ENCODE measurements around the gene HMCN2.

The HMCN2 gene

DNA sequence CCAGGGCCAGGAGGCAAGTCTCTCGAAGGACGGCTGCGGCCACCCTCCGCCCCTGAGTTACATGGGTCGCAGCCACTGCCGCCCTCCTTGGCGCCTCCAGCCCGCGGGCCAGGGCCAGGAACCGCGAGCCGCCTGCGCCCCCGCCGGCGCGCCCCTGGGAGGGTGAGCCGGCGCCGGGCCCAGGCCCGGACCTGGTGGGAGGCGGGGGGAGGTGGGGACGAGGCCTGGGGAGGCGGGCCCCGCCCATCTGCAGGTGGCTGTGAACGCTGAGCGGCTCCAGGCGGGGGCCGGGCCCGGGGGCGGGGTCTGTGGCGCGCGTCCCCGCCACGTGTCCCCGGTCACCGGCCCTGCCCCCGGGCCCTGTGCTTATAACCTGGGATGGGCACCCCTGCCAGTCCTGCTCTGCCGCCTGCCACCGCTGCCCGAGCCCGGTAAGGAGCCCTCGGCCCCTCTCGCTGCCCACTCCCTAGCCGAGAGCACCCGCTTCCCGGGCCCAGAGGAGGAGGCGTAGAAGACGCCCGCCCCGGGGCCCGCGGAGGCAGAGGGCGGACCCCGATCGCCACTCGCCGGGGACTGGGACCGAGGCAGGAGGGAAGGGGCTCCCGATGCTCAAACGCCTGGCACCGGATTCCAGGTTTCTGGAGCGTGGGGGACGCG lies 179.1 kb downstream of the HMCN2 start, which contains the start of gene ASS1:
Gene ASS1, plus strand, starts transcription at position 397 of the 657 bp plus-strand sequence. CDS start 7,268 bp downstream, outside the sequence.
- in situ Hi-C loops (cut with MboI; ENCODE audit: low sequenced_read_pairs): no loop called here

DNA sequence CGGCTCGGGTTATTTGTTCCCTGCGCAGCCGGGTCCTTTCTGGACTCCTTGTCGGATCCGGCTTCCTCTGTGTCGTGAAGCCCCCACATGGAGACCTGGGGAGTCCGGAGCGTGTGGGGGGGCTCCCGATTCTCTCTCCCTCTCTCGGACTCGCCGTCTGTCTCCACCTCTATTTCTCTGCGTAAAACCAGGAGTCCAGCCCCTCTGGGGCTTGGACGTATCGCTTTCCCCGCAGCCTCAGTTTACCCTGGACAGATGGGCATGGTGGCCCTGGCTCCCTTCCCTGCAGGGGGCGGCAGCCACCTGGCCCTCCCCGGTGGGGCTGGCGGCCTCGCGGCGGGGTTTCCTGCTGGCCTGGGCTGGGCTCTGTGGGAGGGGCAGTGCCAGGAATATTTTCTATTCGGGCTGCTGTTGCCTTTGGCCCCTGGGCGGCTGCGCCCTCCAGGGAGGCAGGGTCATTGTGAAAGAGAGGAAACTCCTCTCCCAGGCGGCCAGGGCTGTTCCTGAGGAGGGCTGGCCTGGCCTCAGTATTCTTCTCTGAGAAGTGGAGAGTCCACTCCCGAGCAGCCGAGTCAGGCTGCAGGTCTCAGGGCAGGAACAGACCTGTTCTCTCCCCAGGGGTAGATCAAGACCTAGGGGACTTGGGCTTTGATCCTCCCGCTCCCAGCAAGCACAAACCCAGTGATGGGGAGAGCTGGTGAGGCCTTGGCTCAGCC lies 179.9 kb downstream of the HMCN2 start:
- in situ Hi-C loops (cut with MboI; ENCODE audit: low sequenced_read_pairs): no loop called here

DNA sequence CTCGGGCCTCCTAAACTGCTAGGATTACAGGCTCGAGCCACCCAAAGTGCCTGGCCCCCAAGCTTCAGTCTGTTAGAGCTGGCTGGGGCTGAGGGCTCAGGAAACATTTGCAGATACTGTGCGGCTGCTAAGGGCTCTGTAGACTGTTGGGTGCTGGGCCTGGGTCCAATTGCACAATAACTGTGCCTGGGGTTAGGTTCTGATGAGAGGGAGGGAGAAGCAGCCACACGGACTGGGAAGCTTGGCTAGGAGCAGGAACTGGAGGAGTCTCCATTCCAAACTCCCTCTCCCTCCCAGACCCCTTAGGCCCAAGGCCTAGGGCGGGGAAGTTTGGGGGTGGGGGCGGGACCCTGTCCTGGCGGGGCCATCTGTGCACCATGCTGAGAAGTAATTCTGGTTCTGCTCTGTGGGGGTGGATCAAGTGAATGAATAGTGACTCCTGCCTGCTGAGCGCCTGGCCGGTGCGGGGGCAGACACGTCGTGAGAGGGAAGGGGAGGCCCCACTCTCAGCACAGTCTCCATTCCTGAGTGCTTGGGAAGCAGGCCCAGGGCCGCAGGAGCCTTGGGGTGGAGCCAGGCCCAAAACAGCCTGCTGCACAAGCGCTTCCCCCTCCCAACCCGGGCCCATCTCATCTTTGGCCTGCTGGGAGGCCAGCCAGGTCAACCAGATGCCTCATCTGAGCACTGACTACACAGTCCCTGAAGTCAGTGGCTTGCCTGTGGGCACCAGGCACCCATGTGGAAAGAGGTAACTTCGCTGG lies 180.7 kb downstream of the HMCN2 start:
- in situ Hi-C loops (cut with MboI; ENCODE audit: low sequenced_read_pairs): no loop called here

DNA sequence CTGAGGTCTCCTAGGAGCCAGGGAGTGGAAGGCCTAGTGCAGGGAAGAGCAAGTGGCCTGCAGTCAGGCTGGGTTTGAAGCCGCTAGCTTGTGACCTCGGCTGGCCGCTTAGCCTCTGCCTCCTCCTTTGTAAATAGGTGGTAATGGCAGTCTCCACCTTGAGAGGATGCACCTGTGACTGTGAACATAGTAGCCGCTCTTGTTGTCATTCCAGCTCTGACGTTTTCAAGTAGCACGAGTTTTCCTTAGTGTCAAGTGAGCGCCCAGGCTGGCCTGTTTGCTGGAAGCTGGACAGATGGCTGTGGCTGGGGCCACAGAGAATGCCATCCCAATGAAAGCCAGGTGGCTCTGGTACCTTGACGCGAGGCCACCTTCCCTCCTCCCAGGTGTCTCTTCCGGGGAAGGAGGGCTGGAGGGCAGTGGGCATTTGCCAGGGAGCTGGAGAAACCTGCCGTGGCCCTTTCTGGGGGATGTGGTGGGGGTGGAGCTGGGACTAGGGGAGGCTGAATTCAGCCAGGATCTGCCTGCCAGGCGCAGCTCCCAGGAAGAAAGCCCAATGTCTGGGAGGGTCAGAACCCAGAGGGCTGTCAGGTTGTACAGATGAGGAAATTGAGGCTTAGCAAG lies 181.7 kb downstream of the HMCN2 start:
- in situ Hi-C loops (cut with MboI; ENCODE audit: low sequenced_read_pairs): no loop called here

DNA sequence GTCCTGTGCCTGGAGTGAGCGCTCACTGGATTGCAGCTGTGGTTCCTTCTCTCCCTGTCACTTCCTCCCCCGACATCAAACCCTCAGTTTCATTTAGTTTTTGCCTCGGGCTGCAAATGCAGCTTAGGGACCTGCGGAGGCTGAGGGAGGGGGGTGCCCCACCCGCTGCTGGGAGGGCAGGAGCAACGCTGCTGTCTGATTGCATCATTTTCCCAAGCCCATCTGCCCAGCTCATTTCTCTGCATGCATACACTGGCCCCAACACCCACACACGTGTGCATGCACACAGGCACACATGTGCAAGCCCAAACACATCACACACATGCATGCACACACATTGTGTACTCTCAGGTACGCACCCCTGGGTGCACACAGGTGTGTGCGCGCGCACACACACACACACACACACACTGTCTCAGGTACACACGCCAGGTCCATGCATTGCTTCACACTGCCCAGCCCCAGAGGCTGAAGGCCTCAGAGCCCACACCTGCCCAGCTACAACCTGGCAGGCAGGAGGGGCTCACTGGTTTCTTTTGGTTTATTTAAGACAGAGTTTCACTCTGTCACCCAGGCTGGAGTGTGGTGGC lies 182.6 kb downstream of the HMCN2 start:
- in situ Hi-C loops (cut with MboI; ENCODE audit: low sequenced_read_pairs): no loop called here

DNA sequence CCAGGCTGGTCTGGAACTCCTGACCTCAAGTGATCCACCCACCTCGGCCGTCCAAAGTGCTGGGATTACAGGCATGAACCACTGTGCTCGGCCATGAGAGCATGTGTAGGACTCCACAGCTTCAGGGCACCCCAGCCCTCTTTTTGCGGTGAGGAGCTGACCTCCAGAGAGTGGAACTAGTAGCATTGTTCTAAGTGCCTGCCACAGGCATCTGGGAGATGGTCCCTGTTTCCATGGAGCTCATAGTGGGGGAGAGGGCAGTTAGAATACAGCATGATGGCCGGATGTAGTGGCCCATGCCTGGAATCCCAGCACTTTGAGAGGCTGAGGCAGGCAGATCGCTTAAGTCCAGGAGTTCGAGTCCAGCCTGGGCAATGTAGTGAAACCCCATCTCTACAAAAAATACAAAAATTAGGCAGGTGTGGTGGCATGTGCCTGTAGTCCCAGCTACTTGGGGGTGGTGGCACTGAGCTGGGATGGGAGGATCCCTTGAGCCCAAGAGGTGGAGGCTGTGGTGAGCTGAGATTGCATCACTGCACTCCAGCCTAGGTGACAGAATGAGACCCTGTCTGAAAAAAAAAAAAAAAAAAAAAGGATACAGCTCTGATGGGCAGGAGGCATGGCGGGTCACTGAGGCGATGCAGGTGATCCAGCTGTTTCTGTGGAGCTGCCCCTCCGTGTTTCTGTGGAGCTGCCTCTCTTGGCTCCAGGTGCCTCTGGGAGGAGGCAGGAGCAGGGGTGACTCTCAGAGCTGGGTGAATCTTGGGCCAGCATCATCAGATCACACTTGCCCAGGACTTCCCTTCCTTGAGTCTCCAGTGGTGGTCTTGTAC lies 183.4 kb downstream of the HMCN2 start:
- in situ Hi-C loops (cut with MboI; ENCODE audit: low sequenced_read_pairs): no loop called here

DNA sequence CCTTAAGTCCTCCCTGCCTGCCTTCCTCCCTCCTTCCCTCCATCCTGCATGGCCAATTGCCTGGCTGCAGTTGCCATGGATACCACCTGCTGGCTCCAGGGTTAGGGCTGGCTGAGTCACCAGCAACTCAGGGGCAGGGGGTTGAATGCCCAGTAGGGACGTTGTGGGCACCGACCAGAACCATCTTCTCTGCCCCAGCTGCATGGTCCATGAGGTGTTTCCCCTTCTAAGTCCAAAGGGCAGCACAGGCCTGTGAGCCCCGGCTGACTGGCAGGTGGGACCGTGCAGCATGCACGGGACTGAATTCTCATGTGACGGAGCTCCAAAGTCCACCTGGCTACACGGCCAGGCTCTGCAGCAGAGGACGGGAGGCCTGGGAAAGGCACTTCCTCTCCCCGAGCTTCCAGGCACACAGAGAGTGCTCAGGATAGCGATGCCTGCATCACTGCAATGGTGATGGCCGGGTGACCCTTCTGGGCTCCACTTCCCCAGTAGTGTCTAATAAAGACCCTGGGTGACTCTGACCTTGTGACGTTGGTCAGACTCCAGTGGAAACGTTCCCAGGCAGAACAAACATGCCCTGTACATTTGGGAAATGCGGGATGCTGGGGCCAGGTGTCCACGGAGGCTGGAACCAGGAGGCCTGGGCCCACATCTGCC lies 184.9 kb downstream of the HMCN2 start:
- in situ Hi-C loops (cut with MboI; ENCODE audit: low sequenced_read_pairs): loop anchor here (25.0 kb wide), 1 partner anchor 237 kb away; the partner anchor contains the start of gene EXOSC2

DNA sequence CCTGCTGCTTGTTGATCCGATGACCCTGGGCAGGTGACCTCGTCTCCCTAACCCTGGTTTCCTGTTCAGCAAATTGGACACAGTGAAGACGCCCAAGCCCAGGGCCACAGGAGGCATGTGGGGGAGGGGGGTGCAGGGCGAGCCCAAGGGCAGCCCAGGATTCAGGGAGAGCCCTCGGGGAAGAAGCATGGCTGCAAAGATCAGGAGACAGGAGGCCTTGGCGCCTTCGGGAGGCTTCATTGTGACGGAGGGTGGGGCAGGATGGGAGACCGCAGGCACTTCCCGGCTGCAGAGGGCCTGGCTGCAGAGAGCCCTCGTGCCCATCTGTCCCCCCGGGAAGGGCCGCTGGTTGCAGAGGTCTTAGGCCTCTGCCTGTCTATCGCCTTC lies 185.4 kb downstream of the HMCN2 start:
- in situ Hi-C loops (cut with MboI; ENCODE audit: low sequenced_read_pairs): loop anchor here (25.0 kb wide), 1 partner anchor 236 kb away; the partner anchor contains the start of gene EXOSC2

DNA sequence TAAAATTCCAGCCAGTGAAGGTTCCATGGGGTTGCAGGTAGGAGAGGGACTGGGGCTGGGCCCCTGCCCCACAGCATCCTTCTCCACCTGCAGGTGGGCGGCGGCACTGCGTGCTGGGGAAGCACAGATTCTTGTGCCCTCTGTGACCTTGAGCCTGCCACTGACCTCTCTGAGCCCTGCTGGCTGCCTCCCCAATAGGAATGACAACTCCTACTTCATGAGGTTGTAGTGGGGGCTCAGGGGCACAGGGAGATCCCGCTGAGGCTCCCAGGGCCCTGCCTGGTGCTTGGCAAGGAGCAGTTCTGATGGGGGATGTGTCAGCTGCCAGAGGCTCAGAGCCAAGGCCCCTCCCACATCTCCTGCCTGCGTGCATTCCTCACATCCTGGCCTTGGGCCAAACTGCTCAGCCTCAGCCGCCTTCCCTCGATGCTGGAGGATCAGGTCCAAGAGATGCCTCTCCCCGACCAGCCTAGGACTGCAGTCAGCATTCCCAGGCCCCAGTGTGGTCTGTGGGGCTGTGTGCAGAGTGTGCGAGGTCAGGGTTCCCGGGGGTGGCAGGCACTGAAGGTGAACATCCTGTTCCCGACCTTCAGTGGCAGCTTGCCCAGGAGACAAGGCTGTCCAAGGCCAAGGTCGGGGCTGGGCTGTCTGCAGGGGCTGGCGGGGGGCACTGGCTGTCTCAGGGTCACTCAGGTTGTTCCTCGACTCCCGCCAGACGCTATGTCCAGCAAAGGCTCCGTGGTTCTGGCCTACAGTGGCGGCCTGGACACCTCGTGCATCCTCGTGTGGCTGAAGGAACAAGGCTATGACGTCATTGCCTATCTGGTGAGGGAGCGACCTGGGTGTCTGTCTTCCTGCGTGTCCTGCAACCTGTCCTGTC lies 186.2 kb downstream of the HMCN2 start:
- in situ Hi-C loops (cut with MboI; ENCODE audit: low sequenced_read_pairs): loop anchor here (25.0 kb wide), 1 partner anchor 236 kb away; the partner anchor contains the start of gene EXOSC2

DNA sequence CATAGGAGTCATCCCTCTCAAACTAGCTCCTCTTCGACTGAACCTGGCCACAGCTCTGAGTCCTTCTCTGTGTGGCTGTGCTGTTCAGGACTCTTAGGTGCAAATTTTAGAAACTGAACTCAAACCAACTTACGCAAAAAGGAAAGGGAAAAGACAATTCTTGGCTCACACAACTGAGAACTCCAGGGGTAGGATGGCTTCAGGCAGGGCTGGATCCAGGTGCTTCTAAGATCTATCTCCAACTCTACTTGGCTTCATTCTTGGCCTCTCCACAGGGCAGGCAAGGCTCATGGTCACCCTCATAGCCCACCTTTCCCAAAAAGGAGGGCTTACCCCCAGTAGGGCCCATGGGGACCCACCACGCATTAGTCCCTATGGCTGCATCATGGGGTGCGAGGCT lies 187.3 kb downstream of the HMCN2 start:
- in situ Hi-C loops (cut with MboI; ENCODE audit: low sequenced_read_pairs): loop anchor here (25.0 kb wide), 1 partner anchor 234 kb away; the partner anchor contains the start of gene EXOSC2

DNA sequence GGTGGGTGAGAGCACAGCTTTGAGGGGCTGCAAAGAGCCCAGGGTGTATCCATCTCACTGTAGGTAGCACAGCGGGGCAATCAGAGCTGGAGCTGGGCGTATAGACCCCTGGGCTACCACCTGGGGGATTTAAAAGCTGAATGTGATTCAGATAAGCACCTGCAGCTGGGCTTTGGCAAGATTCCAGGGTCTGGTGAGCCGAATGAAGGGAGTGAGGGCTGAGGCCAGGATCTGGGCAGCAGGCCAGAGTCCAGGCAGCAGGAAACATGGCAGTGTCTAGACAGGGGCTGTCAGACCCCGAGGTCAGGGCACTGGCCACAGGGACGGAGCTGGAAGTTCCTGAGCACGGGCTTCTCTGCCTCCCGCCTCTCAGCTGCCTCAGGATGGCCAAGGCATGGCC lies 187.9 kb downstream of the HMCN2 start:
- in situ Hi-C loops (cut with MboI; ENCODE audit: low sequenced_read_pairs): loop anchor here (25.0 kb wide), 1 partner anchor 234 kb away; the partner anchor contains the start of gene EXOSC2

DNA sequence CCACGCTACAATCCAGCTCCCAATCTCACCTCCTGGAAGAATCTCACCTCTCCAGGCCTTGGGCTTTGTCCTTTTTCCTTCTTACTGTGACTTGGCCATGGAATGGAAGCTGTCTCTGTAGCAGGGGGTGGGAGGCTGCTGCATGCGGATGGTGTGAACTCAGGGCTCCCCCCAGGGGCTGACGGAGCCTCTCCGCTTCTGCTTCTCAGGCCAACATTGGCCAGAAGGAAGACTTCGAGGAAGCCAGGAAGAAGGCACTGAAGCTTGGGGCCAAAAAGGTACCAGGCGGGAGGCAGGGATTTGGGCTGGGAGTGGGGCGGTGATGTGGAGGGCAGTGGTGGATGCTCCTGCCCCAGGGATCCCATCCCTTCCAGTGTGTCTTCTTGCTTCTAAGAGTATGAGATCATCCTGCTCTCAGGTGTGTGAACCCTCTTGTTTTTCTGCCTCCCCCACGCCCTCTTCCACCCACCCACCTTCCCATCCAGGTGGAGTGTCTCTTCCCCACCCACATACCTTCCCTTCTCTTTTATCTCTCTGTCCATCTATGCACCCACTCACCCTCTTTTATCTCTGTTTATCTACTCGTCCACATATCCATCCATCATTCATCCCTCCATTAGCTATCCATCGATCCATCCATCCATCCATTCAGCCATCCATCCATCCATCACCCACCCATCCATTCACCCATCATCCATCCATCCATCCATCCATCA lies 188.7 kb downstream of the HMCN2 start:
- in situ Hi-C loops (cut with MboI; ENCODE audit: low sequenced_read_pairs): loop anchor here (25.0 kb wide), 1 partner anchor 233 kb away; the partner anchor contains the start of gene EXOSC2

DNA sequence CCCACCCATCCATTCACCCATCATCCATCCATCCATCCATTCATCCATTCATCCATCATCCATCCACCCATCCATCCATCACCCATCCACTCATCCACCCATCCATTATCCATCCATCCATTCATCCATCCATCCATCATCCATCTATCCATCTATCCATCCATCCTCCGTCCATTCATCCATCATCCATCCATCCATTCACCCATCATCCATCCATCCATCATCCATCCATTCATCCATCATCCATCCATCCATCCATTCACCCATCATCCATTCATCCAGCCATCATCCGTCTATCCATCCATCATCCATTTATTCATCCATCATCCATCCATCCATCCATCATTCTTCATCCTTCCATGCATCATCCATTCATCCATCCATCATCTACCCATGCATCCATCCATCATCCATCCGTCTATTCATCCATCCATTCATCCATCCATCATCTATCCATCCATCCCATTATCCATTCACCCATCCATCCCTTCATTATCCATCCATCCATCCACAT lies 189.3 kb downstream of the HMCN2 start:
- in situ Hi-C loops (cut with MboI; ENCODE audit: low sequenced_read_pairs): loop anchor here (25.0 kb wide), 1 partner anchor 232 kb away; the partner anchor contains the start of gene EXOSC2

DNA sequence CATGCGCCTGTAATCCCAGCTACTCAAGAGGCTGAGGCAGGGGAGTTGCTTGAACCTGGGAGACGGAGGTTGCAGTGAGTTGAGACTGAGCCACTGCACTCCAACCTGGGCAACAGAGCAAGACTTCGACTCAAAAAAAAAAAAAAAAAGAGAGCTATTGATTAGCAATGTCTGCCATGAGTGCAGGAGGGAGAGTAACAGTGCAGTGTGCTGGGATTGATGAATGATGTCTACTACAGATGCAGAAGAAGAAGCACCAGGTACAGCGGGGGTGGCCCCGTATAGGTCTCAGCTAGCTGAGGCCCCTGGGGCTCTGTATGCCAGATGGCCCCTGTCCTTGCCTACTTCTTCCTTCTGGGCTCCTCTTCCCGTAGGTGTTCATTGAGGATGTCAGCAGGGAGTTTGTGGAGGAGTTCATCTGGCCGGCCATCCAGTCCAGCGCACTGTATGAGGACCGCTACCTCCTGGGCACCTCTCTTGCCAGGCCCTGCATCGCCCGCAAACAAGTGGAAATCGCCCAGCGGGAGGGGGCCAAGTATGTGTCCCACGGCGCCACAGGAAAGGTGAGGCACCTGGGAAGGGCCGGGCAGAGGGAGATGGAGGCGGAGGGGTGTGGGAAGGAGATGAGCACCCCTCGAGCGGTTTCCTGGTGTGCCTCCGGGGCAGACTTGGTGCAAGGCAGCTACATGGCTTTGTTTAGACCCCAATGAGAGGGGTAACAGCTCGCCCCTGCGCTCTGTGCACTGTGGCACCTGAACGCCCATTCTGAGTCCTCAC lies 192.7 kb downstream of the HMCN2 start:
- in situ Hi-C loops (cut with MboI; ENCODE audit: low sequenced_read_pairs): loop anchor here (25.0 kb wide), 1 partner anchor 229 kb away; the partner anchor contains the start of gene EXOSC2

DNA sequence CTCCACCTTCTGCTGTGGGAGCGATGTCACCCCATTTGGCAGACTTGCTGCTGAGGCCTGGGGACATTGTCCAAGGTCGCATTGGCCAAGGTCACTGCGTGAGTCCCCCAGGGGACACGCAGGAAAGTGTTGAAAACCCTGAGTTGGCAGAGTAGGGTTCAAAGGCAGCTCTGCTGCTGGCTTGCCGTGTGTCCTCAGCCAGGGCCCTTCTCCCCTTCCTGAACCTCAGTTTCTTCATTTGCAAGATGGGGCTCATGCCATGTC lies 193.2 kb downstream of the HMCN2 start:
- in situ Hi-C loops (cut with MboI; ENCODE audit: low sequenced_read_pairs): loop anchor here (25.0 kb wide), 1 partner anchor 229 kb away; the partner anchor contains the start of gene EXOSC2

DNA sequence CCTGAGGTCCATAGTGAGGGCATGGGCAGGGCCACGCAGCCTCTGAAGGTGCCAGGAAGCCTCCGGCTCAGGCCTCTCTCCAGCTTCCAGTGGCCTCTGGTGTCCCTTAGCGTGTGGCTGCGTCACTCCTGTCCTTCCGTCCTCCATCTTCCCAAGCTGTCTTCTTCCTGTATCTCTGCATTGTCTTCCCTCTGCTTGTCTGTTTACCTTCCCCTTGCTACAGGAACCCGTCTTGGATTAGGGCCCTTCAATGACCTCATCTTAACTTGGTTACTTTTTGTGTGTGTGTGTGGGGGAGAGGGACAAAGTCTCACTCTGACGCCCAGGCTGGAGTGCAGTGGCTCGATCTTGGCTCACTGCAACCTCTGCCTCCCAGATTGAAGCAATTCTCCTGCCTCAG lies 193.6 kb downstream of the HMCN2 start:
- in situ Hi-C loops (cut with MboI; ENCODE audit: low sequenced_read_pairs): loop anchor here (25.0 kb wide), 1 partner anchor 228 kb away; the partner anchor contains the start of gene EXOSC2
